Measurements from ENCODE around the gene FIZ1.

The FIZ1 gene

DNA sequence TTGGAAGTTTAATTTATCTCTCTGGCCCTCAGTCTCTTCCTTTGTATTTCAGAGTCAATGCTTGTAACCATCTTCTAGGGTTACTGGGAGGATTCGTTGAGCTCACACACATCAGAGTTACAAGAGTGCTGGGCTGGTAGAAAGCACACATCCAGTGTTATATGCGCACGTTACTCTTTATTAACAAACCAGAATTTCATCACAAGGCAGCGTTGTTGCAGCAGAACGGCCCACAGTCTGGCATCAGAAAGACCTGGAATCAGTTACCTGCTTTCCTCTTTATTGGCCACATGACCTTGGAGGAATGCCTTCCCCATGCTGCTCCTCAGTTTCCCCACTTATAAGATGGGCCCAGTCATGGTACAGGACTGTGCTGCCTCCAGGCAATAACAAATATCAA lies 10.0 kb upstream of the FIZ1 start:
- TF ChIP-seq TAF1 (IDR thresholded peaks at IDR 0.05; ENCODE audit: borderline replicate concordance, insufficient read depth, low read length) (no peak), POLR2AphosphoS5 (IDR thresholded peaks at IDR 0.05; ENCODE audit: low read depth, low read length) (no peak), FOXP2 (optimal IDR thresholded peaks at IDR 0.05; ENCODE audit: borderline replicate concordance, extremely low read depth, extremely low read length, insufficient read depth) (no peak), SIN3A (IDR thresholded peaks at IDR 0.05; ENCODE audit: borderline replicate concordance, insufficient read depth, low read length) (no peak)
- TF ChIP-seq, protein P1, sequence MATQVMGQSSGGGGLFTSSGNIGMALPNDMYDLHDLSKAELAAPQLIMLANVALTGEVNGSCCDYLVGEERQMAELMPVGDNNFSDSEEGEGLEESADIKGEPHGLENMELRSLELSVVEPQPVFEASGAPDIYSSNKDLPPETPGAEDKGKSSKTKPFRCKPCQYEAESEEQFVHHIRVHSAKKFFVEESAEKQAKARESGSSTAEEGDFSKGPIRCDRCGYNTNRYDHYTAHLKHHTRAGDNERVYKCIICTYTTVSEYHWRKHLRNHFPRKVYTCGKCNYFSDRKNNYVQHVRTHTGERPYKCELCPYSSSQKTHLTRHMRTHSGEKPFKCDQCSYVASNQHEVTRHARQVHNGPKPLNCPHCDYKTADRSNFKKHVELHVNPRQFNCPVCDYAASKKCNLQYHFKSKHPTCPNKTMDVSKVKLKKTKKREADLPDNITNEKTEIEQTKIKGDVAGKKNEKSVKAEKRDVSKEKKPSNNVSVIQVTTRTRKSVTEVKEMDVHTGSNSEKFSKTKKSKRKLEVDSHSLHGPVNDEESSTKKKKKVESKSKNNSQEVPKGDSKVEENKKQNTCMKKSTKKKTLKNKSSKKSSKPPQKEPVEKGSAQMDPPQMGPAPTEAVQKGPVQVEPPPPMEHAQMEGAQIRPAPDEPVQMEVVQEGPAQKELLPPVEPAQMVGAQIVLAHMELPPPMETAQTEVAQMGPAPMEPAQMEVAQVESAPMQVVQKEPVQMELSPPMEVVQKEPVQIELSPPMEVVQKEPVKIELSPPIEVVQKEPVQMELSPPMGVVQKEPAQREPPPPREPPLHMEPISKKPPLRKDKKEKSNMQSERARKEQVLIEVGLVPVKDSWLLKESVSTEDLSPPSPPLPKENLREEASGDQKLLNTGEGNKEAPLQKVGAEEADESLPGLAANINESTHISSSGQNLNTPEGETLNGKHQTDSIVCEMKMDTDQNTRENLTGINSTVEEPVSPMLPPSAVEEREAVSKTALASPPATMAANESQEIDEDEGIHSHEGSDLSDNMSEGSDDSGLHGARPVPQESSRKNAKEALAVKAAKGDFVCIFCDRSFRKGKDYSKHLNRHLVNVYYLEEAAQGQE (IDR thresholded peaks at IDR 0.05; ENCODE audit: insufficient read depth in 1 of 2, low read depth in 2 of 2, low read length in 2 of 2): no peak

DNA sequence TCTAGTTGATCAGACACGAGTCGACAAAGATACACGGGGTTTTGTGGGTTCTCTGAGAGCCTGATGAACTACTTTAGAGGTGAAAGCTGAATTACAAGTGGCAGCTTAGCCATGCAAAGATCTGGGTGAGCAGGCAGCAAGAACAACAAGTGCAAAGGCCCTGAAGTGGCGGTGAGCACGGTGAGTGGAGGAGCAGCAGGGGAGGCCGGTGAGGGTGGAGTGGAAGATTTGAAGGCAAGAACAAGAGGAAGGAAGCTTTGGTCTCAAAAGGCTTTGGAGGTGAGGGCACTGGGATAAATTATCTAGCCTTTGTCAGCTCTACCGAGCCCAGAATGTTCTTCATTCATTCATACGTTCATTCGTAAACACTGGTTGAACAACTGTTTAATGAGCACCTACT lies 7.5 kb upstream of the FIZ1 start:
- TF ChIP-seq TAF1 (IDR thresholded peaks at IDR 0.05; ENCODE audit: borderline replicate concordance, insufficient read depth, low read length) (no peak), FOXP2 (optimal IDR thresholded peaks at IDR 0.05; ENCODE audit: borderline replicate concordance, extremely low read depth, extremely low read length, insufficient read depth) (no peak), POLR2AphosphoS5 (IDR thresholded peaks at IDR 0.05; ENCODE audit: low read depth, low read length) (no peak), SIN3A (IDR thresholded peaks at IDR 0.05; ENCODE audit: borderline replicate concordance, insufficient read depth, low read length) (no peak)
- TF ChIP-seq, protein P1 (IDR thresholded peaks at IDR 0.05; ENCODE audit: insufficient read depth in 1 of 2, low read depth in 2 of 2, low read length in 2 of 2): no peak

GRCh38 chr19:55606471-55606787 lies 7.1 kb upstream of the FIZ1 start:
- TF ChIP-seq TAF1 (IDR thresholded peaks at IDR 0.05; ENCODE audit: borderline replicate concordance, insufficient read depth, low read length) (no peak), SIN3A (IDR thresholded peaks at IDR 0.05; ENCODE audit: borderline replicate concordance, insufficient read depth, low read length) (no peak), POLR2AphosphoS5 (IDR thresholded peaks at IDR 0.05; ENCODE audit: low read depth, low read length) (no peak), FOXP2 (optimal IDR thresholded peaks at IDR 0.05; ENCODE audit: borderline replicate concordance, extremely low read depth, extremely low read length, insufficient read depth) (no peak)
- TF ChIP-seq, protein P1 (IDR thresholded peaks at IDR 0.05; ENCODE audit: insufficient read depth in 1 of 2, low read depth in 2 of 2, low read length in 2 of 2): no peak

DNA sequence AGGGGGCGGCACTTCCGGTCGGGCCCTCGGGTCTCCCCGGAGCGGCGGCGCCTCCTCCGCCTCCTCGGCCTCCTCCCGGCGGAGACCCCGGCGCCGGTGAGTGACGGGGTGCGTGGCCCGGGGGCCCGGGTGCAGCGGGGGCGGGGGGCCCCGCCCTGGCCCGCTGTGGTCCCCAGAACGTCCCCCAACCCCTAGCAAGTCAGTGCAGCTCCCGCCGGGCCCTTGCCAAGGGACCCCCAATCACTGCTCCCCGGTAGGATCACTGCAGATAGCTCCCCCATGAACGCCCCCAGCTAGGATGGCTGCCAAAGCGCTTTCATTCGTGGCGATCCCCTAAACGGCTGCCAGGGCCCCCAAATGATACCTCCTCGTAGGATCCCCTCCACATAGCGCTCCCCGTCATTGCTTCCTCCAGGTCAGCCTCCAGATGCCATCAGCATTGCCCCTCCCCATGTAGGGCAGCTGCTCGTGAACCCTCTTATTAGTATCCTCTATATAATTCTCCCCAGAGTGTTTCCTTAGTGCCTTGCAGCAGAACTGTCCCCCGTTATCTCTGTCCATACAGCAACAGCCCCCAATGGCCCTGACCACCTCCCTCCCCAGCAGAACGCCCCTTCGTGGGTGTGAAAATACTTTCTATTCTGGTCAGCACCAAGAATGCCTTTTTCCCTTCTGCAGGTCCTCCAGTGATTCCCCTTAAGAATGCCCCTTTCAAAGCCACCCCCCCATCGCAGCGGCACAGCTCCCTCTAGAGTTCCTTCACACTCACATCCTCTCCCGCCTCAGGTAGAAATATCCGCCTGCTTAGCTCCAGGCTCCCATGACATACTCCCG lies 6.5 kb upstream of the FIZ1 start, which contains the start of gene ZNF865:
Gene ZNF865 (plus strand): TSS at position 11 of the 834 bp plus-strand sequence. CDS start 7,972 bp downstream, outside the sequence.
- no peak for TF ChIP-seq TAF1 (IDR thresholded peaks at IDR 0.05; ENCODE audit: borderline replicate concordance, insufficient read depth, low read length)
- TF ChIP-seq, protein P1 (IDR thresholded peaks at IDR 0.05; ENCODE audit: insufficient read depth in 1 of 2, low read depth in 2 of 2, low read length in 2 of 2): no peak
- TF ChIP-seq SIN3A (IDR thresholded peaks at IDR 0.05; ENCODE audit: borderline replicate concordance, insufficient read depth, low read length): no peak
- TF ChIP-seq POLR2AphosphoS5 (IDR thresholded peaks at IDR 0.05; ENCODE audit: low read depth, low read length): no peak; the same call in 1 of the 2 replicates
- TF ChIP-seq FOXP2 (optimal IDR thresholded peaks at IDR 0.05; ENCODE audit: borderline replicate concordance, extremely low read depth, extremely low read length, insufficient read depth): no peak
